B cell (primary cell): ENCODE results near the gene STX8.

Experiments used
- CTCF ChIP-seq: fragments of 200-600 bp; IDR thresholded peaks from one replicate; pipeline ENCODE4 v1.8.0; 2022; ENCODE audit warnings: antibody characterized with exemption, mild to moderate bottlenecking
- EZH2 ChIP-seq: IDR thresholded peaks from 2 replicates; pipeline ENCODE4 v1.6.1; 2012; ENCODE audit warnings: borderline replicate concordance, low read depth, mild to moderate bottlenecking, moderate library complexity, low read length; ENCODE audit not compliant: insufficient read depth, poor library complexity, severe bottlenecking

GRCh38 chr17:9239793-9240658 is 335.6 kb downstream of the STX8 start:
- TF ChIP-seq CTCF = no peak
- no peak for TF ChIP-seq EZH2
